HCT116 (cell line): ENCODE data around the gene GOLGA6L2. TPM values are rescaled to one million over a fixed set of nuclear protein-coding genes. Genes with fewer than 3 reads are reported as not detected.

Source experiments
- ATAC-seq: fragments of 200-7000 bp; cut with Tn5 transposase; 2 replicates; pipeline ENCODE4 v1.9.1; 2020; ENCODE audit warnings: mild to moderate bottlenecking, moderate library complexity
- BruUV-seq: library from RNA; stranded (reverse); fragments of 400-500 nt; replicated peaks from 2 replicates; lab custom pipeline; 2021; lab: Mats Ljungman, UMichigan
- CTCF ChIA-PET: fragments of 300-600 bp; sonication (Branson Sonifier 250); formaldehyde crosslinking; loops from one replicate; lab custom pipeline; 2021; ENCODE audit warnings: antibody characterized with exemption; lab: Charles Lee
- POLR2A ChIA-PET: fragments of 300-600, 350-600 bp; sonication (Branson Sonifier 250); formaldehyde crosslinking; loops from one replicate; lab custom pipeline; 2021; ENCODE audit warnings: antibody characterized with exemption; lab: Charles Lee
- RAD21 ChIA-PET, 2 experiments: fragments of 300-600 bp; sonication (Branson Sonifier 250); formaldehyde crosslinking; loops; one replicate each; lab custom pipeline; 2023; ENCODE audit warnings: low total read pairs in 2 of 2; ENCODE audit not compliant: uncharacterized antibody in 2 of 2, unreplicated experiment in 2 of 2, low non-redundant PET in 1 of 2; lab: Charles Lee
- DNase-seq: peaks from one replicate; pipeline ENCODE4 v3.0.0-alpha.2; 2010; ENCODE audit warnings: low read depth, low spot score
- H2AFZ ChIP-seq: fragments of 200-600 bp; shearing (Covaris generic), sonication (generic); 2 replicates; pipeline ENCODE4 v1.6.1; 2017; ENCODE audit warnings: low read depth, mixed run types, mixed read lengths, antibody characterized with exemption, low read length; ENCODE audit not compliant: poor library complexity, severe bottlenecking
- H3K27ac ChIP-seq: 2 replicates; pipeline ENCODE4 v1.5.1; 2012; ENCODE audit warnings: low read depth, low read length
- H3K27me3 ChIP-seq: fragments of 200-600 bp; sonication (generic); 2 replicates; pipeline ENCODE4 v1.6.1; 2016; ENCODE audit warnings: mixed run types, low read length, mixed read lengths; ENCODE audit not compliant: insufficient read depth
- H3K36me3 ChIP-seq, 2 experiments: fragments of 200-500 bp in 1 of 2; fragments of 200-600 bp in 1 of 2; sonication (Bioruptor generic) in 1 of 2; sonication (generic) in 1 of 2; 2 replicates each; pipeline versions ENCODE4 v1.5.1 to v1.6.1; 2014 to 2016; ENCODE audit warnings: low read length in 2 of 2, inconsistent platforms in 1 of 2, mixed read lengths in 1 of 2, mixed run types in 1 of 2; ENCODE audit not compliant: insufficient read depth in 2 of 2, control insufficient read depth in 1 of 2
- H3K4me1 ChIP-seq, 2 experiments: fragments of 200-600 bp in 1 of 2; sonication (generic) in 1 of 2; 2 replicates each; pipeline versions ENCODE4 v1.5.1 to v1.6.1; 2012 to 2017; ENCODE audit warnings: low read length in 2 of 2, inconsistent platforms in 1 of 2, mild to moderate bottlenecking in 1 of 2, mixed read lengths in 1 of 2, mixed run types in 1 of 2, moderate library complexity in 1 of 2; ENCODE audit not compliant: insufficient read depth in 2 of 2, control insufficient read depth in 1 of 2
- H3K4me2 ChIP-seq: fragments of 200-600 bp; sonication (generic); 2 replicates; pipeline ENCODE4 v1.6.1; 2017; ENCODE audit warnings: mixed run types, low read length, mixed read lengths
- H3K4me3 ChIP-seq, 2 experiments: fragments of 200-600 bp in 1 of 2; sonication (generic) in 1 of 2; replicated peaks in 1 of 2; 2 replicates each; pipeline ENCODE4 v1.5.1; 2011 to 2016; ENCODE audit warnings: low read length in 2 of 2, control low read depth in 1 of 2, low read depth in 1 of 2, mild to moderate bottlenecking in 1 of 2, mixed read lengths in 1 of 2, mixed run types in 1 of 2
- H3K79me2 ChIP-seq: fragments of 200-600 bp; sonication (generic); 2 replicates; pipeline ENCODE4 v1.6.1; 2017; ENCODE audit warnings: mild to moderate bottlenecking, mixed run types, low read length, moderate library complexity, mixed read lengths; ENCODE audit not compliant: insufficient read depth
- H3K9ac ChIP-seq: fragments of 200-600 bp; sonication (generic); 2 replicates; pipeline ENCODE4 v1.6.1; 2016; ENCODE audit warnings: low read length, mixed read lengths
- H3K9me2 ChIP-seq: fragments of 200-600 bp; sonication (generic), shearing (Covaris generic); 2 replicates; pipeline ENCODE4 v1.6.1; 2017; ENCODE audit warnings: mixed run types, mild to moderate bottlenecking, moderate library complexity; ENCODE audit not compliant: insufficient read depth
- H3K9me3 ChIP-seq, 2 experiments: fragments of 200-500 bp in 1 of 2; fragments of 200-600 bp in 1 of 2; sonication (Bioruptor generic) in 1 of 2; sonication (generic) in 1 of 2; 2 replicates each; pipeline ENCODE4 v1.6.1; 2014 to 2017; ENCODE audit warnings: low read length in 2 of 2, mixed read lengths in 2 of 2, inconsistent platforms in 1 of 2, low read depth in 1 of 2, mild to moderate bottlenecking in 1 of 2, mixed run types in 1 of 2, moderate library complexity in 1 of 2; ENCODE audit not compliant: control insufficient read depth in 1 of 2, insufficient read depth in 1 of 2
- H4K20me1 ChIP-seq: fragments of 200-600 bp; sonication (generic), shearing (Covaris generic); 2 replicates; pipeline ENCODE4 v1.6.1; 2017; ENCODE audit warnings: mixed run types, mild to moderate bottlenecking, moderate library complexity; ENCODE audit not compliant: insufficient read depth
- JUND ChIP-seq: IDR thresholded peaks from 2 replicates; pipeline ENCODE4 v1.6.1; 2012
- POLR2AphosphoS5 ChIP-seq: IDR thresholded peaks from 2 replicates; pipeline ENCODE4 v1.6.1; 2011; ENCODE audit warnings: mild to moderate bottlenecking, low read depth, low read length, moderate library complexity
- RAD21 ChIP-seq: IDR thresholded peaks from 2 replicates; pipeline ENCODE4 v1.6.1; 2012; ENCODE audit warnings: low read depth, mild to moderate bottlenecking
- SIN3A ChIP-seq: IDR thresholded peaks from 2 replicates; pipeline ENCODE4 v1.6.1; 2012; ENCODE audit warnings: low read depth
- SP1 ChIP-seq: IDR thresholded peaks from 2 replicates; pipeline ENCODE4 v1.6.1; 2012; ENCODE audit warnings: low read depth
- SRF ChIP-seq: IDR thresholded peaks from 2 replicates; pipeline ENCODE4 v1.6.1; 2012; ENCODE audit warnings: low read depth
- intact Hi-C: fragments of 100-400 bp; cut with micrococcal nuclease; formaldehyde crosslinking; loops from 2 replicates; pipeline ENCODE4 v1.10.0; 2022
- total RNA-seq: library from RNA; stranded (reverse); gene quantifications from one replicate; pipeline ENCODE4 v1.2.1, GENCODE V29; 2021; ENCODE audit not compliant: unreplicated experiment
- TF ChIP-seq, protein P1 (sequence below), 3 experiments: fragments of 200-600 bp in 1 of 3; sonication (generic) in 1 of 3; IDR thresholded peaks in 2 of 3; conservative IDR thresholded peaks in 1 of 3; 2 replicates each; pipeline ENCODE4 v1.5.1; 2012 to 2017; ENCODE audit warnings: low read depth in 2 of 3, low read length in 2 of 3, antibody characterized with exemption in 1 of 3, borderline replicate concordance in 1 of 3, control low read depth in 1 of 3, mild to moderate bottlenecking in 1 of 3, mixed read lengths in 1 of 3, mixed run types in 1 of 3, moderate library complexity in 1 of 3; ENCODE audit not compliant: insufficient read depth in 1 of 3
- TF ChIP-seq, protein P2 (sequence below): IDR thresholded peaks from 2 replicates; pipeline ENCODE4 v1.6.1; 2012
- TF ChIP-seq, protein P3 (sequence below): IDR thresholded peaks from 2 replicates; pipeline ENCODE4 v1.6.1; 2012; ENCODE audit warnings: low read depth

The GOLGA6L2 gene
- total RNA-seq, 1 experiment from 2014 or later = not detected

DNA sequence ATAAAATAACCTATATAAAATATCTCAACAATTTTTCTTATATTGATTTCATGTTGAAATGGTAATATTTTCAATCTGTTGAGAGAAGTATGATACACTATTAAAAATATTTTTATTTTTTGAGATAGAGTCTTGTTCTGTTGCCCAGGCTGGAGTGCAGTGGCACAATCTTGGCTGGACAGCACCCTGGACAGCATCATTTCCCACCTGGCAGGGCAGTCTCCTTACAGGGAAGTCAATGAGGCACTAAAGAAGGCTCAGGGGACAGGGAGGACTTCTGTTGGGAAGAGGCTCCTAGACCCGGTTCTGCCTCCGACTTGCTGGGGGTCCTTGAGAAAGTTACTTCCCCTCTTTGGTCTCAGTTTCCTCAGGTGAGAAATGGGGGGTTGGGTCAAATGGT is 9.4 kb downstream of the GOLGA6L2 start:
- H3K4me3 ChIP-seq = no peak overlapping the region
- intact Hi-C loops = loop anchor here (5.0 kb wide), 1 partner anchor 50 kb away; no protein-coding TSS in a partner anchor
- BruUV-seq = no TSS peak
- no peak overlapping the region for H3K9ac ChIP-seq
- ATAC-seq (no peak), DNase-seq (no peak)
- H4K20me1 ChIP-seq = no peaks in the 10 kb centered on the region
- H3K36me3 ChIP-seq = no peaks in the 10 kb centered on the region
- H3K79me2 ChIP-seq = no peaks in the 10 kb centered on the region
- TF ChIP-seq, protein P1, sequence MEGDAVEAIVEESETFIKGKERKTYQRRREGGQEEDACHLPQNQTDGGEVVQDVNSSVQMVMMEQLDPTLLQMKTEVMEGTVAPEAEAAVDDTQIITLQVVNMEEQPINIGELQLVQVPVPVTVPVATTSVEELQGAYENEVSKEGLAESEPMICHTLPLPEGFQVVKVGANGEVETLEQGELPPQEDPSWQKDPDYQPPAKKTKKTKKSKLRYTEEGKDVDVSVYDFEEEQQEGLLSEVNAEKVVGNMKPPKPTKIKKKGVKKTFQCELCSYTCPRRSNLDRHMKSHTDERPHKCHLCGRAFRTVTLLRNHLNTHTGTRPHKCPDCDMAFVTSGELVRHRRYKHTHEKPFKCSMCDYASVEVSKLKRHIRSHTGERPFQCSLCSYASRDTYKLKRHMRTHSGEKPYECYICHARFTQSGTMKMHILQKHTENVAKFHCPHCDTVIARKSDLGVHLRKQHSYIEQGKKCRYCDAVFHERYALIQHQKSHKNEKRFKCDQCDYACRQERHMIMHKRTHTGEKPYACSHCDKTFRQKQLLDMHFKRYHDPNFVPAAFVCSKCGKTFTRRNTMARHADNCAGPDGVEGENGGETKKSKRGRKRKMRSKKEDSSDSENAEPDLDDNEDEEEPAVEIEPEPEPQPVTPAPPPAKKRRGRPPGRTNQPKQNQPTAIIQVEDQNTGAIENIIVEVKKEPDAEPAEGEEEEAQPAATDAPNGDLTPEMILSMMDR (IDR thresholded peaks at IDR 0.05 in 2 of 3, conservative IDR thresholded peaks at IDR 0.05 in 1 of 3; ENCODE audit: borderline replicate concordance in 1 of 3, insufficient read depth in 1 of 3, low read depth in 2 of 3, low read length in 2 of 3) = no peak
- TF ChIP-seq SP1 (no peak), SIN3A (no peak), SRF (no peak), JUND (no peak), POLR2AphosphoS5 (no peak), RAD21 (no peak)
- TF ChIP-seq, protein P2, sequence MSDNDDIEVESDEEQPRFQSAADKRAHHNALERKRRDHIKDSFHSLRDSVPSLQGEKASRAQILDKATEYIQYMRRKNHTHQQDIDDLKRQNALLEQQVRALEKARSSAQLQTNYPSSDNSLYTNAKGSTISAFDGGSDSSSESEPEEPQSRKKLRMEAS = no peak
- TF ChIP-seq, protein P3, sequence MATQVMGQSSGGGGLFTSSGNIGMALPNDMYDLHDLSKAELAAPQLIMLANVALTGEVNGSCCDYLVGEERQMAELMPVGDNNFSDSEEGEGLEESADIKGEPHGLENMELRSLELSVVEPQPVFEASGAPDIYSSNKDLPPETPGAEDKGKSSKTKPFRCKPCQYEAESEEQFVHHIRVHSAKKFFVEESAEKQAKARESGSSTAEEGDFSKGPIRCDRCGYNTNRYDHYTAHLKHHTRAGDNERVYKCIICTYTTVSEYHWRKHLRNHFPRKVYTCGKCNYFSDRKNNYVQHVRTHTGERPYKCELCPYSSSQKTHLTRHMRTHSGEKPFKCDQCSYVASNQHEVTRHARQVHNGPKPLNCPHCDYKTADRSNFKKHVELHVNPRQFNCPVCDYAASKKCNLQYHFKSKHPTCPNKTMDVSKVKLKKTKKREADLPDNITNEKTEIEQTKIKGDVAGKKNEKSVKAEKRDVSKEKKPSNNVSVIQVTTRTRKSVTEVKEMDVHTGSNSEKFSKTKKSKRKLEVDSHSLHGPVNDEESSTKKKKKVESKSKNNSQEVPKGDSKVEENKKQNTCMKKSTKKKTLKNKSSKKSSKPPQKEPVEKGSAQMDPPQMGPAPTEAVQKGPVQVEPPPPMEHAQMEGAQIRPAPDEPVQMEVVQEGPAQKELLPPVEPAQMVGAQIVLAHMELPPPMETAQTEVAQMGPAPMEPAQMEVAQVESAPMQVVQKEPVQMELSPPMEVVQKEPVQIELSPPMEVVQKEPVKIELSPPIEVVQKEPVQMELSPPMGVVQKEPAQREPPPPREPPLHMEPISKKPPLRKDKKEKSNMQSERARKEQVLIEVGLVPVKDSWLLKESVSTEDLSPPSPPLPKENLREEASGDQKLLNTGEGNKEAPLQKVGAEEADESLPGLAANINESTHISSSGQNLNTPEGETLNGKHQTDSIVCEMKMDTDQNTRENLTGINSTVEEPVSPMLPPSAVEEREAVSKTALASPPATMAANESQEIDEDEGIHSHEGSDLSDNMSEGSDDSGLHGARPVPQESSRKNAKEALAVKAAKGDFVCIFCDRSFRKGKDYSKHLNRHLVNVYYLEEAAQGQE = peak; percentile 53
- no peaks in the 10 kb centered on the region for H3K9me3 ChIP-seq
- ChIA-PET CTCF (no interaction called here), POLR2A (no interaction called here), RAD21 (no interaction called here)
- no peaks in the 10 kb centered on the region for H3K9me2 ChIP-seq
- H2AFZ ChIP-seq = no peak overlapping the region
- H3K27ac ChIP-seq = no peak overlapping the region
- peaks cover 15% of the 10 kb centered on the region for H3K27me3 ChIP-seq
- H3K4me1 ChIP-seq = no peaks in the 10 kb centered on the region
- H3K4me2 ChIP-seq = no peak overlapping the region
